Stimulated activated CD8-positive, alpha-beta memory T cell treated with anti-CD3 and anti-CD28 coated beads, Interleukin-12 subunit alpha, Interleukin-12 subunit beta, amount 100 ng/mL, for 24 hours (primary cell): ENCODE results near the gene TPSD1.
"Not testable (repeated sequence)": the region's sequence is repeated elsewhere in the genome, so short reads cannot be mapped to it uniquely, and the experiment has no call there.

Experiments used
- DNase-seq: peaks from one replicate; pipeline ENCODE4 v3.0.0-alpha.2; 2020; ENCODE audit errors: extremely low read depth

The TPSD1 gene

GRCh38 chr16:1281517-1281916 is 25.6 kb downstream of the TPSD1 start:
- DNase-seq, result no peak

DNA sequence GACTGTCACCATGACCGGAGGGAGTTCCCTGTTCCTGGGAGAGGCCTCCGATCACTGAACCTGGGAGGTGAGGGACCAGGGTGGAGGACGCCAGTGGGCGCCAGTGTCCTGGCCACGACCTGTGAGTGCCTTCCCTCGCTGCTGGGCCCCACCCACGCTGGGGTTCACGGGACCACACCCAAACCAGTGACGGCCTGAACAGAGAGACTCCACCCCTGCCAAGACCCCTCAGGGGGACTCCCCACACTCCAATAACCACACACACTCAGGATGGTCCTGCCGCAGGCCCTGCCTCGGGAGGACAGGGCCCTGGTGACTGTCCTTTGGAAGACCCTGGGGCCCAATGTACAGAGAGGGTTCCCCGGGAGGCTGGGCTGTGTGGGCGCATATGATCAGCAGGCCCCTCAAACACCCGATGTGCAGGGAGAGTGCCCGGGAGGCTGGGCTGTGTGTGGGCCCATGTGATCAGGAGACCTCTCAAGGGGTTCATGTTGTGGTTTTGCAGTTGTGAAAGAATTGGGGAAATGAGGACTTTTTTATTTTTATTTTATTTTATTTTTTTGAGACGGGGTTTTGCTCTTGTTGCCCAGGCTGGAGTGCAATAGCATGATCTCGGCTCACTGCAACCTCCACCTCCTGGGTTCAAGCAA is 26.6 kb downstream of the TPSD1 start:
- no peak for DNase-seq

DNA sequence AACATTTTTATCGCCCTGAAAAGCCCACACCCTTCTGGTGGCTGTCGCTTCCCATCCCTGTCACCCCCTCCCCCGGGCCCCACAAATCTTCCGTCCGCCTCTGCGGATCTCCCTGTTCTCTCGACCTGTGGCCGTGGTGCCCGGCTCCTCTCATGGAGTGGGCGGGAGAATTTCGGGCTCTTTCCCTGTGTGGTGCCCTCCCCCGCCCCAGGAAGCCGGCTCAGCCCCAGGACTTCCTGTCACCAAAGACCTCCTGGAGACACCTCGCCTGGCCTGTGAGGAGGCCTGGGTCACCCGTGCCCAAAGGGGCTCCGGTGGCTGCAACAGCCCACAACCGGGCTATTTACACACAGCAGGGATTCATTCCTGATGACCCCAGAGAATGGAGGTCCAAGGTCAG is 27.4 kb downstream of the TPSD1 start:
- DNase-seq, result no peak

GRCh38 chr16:1283996-1284616 is 28.2 kb downstream of the TPSD1 start:
- DNase-seq, result no peak

DNA sequence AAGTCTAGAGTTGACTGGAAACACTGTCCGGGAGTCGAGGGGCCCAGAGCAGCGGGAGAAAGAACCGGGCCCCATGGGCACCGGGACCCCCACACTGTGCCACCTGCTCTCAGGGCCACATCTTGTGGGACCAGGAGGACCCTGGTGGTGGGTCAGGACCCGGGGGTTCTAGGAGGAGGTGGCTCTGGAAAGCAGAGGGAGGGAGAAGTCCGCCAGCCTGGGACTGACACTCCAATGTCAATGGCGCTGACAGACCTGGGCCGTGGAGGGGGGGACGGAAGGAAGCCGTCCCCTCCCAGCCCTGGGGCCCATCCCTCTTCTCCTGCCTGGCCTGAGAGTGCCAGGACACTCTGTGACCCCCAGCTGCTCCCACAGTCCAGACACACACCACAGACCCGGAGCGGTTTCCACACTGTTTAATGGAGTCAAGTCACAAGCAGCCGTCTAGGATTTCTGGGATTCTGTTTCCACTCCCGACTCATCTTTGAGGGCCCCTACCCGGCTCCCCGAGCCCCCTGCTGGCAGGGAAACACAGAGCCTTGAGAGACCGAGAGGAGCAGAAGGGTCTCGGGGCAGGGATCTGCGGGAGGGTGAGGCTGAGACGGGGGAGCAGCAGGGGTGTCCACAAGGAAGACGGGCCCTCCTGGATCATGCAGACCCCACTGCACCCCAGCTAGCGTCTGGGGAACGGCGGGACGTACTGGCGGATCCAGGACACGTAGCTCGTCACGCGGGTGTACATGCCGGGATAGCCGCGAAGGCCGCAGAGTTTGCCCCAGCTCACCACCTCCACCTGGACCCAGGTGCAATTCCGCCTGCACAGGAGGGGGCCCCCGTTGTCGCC is 30.0 kb downstream of the TPSD1 start:
- no peak for DNase-seq

- DNase-seq, result no peak
Measured at GRCh38 chr16:1286513-1287094, 30.7 kb downstream of the TPSD1 start.

GRCh38 chr16:1287982-1288670 is 32.3 kb downstream of the TPSD1 start:
- DNase-seq, result no peak

DNA sequence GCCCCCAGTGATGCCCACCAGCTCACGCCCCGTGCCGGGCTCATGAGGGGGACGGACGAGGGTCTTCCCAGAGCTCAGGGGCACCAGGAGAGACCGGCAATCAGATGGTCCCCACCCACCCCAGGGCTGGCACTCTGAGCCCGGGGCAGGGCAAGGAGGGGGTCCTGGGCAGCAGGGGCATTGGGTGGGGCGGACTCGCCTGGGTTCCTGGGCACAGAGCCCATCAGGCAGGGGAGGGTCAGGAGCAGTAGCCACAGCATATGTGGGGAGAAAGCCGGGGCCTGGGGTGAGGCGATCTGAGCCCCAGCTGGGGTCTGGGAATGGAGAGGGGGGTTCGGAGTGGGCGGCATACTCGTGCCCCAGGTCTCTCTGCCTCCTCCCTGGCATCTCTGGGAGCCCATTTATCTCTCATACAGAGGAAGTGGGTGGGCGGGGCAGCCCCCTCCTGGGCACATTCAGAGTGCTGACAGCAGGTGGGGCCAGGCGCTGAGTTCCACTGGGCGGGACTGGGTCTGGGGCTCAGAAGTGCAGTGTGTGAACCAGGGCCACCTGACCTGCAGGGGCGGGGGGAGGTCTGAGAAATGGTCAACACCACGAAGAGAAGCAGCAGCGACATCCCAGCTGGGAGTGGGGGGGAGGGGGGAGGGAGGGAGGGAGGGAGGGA is 33.1 kb downstream of the TPSD1 start:
- no peak for DNase-seq

GRCh38 chr16:1289477-1289866 is 33.6 kb downstream of the TPSD1 start:
- no peak for DNase-seq

DNA sequence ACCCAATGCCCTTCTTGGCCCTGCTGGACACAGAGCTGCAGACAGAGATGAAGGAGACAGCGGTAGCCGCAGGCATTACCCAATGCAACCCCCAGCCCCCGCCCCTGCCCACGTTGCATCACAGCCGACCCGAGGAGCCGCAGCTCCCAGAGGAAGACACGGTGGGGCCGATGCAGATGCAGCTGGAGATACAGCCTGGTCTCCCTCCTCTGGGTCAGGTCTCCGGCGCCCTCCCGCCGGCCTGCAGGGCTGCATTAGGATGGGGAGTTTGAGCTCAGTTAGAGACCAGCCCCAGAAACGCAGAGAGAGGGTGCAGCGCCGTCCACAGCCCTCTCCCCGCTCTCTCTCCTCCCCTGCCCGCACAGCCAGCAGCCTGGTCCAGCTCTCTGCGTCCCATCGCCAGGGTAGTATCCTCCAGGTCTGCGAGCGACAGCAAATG is 34.2 kb downstream of the TPSD1 start:
- no peak for DNase-seq

GRCh38 chr16:1290860-1291575 is 35.1 kb downstream of the TPSD1 start:
- no peak for DNase-seq

DNA sequence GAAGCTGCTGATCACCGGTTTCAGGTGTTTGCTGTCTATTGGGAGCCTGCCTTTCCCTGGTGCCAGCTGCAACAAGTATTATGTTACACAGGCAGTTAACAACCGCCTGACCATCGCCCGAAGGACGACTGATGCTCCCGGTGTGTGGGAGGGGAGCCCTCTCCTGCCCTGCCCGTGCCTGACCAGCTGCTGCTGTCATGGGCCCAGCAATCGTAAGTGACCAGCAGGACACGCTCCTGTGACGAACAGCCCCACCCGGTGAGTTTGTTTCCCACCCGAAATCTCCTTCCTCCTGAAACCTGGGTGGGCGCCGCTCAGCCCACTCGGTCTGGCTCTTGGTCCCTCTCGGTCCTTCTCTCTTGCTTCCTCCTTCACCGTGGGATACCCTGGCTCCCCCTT is 35.7 kb downstream of the TPSD1 start:
- DNase-seq, result no peak

- not testable (repeated sequence) for DNase-seq
Measured at GRCh38 chr16:1292208-1292607, 36.3 kb downstream of the TPSD1 start.

DNA sequence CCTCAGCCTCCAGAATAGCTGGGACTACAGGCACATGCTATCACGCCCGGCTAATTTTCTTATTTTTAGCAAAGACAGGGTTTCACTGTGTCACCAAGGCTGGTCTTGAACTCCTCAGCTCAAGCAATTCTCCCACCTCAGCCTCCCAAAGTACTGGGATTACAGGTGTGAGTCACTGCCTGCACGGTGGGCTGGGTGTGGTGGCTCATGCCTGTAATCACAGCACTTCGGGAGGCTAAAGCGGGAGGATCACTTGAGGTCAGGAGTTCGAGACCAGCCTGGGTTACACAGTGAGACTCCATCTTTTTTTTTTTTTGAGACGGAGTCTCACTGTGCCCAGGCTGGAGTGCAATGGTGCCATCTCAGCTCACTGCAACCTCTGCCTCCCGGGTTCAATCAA is 36.9 kb downstream of the TPSD1 start:
- not testable (repeated sequence) for DNase-seq

- DNase-seq, result no peak
Measured at GRCh38 chr16:1293921-1294656, 38.2 kb downstream of the TPSD1 start.

DNA sequence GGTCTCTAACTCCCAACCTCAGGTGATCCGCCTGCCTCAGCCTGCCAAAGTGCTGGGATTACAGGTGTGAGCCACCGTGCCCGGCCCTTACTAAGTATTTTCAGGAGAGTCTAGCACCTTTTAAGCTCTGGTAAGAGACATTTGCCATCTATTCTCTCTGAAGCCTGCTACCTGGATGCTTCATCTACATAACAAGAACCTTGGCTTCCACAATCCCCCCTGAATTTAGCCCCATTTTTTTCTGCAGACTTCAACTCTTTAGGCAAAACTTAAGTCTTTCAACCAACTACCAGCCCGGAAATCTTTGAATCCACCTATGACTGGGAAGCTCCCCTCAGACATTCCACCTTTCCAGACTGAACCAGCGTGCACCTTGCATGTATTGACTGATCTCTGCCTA is 39.6 kb downstream of the TPSD1 start:
- no peak for DNase-seq

DNA sequence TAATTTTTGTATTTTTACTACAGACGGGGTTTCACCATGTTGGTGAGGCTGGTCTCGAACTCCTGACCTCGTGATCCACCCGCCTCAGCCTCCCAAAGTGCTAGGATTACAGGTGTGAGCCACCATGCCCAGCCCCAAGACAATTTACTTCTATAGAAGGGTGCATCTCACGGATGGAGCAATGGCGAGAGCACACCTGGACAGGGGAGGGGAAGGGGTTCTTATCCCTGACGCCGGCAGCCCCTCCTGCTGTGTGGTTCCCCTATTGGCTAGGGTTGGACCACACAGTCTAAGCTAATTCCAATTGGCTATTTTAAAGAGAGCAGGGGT is 40.8 kb downstream of the TPSD1 start:
- not testable (repeated sequence) for DNase-seq

DNA sequence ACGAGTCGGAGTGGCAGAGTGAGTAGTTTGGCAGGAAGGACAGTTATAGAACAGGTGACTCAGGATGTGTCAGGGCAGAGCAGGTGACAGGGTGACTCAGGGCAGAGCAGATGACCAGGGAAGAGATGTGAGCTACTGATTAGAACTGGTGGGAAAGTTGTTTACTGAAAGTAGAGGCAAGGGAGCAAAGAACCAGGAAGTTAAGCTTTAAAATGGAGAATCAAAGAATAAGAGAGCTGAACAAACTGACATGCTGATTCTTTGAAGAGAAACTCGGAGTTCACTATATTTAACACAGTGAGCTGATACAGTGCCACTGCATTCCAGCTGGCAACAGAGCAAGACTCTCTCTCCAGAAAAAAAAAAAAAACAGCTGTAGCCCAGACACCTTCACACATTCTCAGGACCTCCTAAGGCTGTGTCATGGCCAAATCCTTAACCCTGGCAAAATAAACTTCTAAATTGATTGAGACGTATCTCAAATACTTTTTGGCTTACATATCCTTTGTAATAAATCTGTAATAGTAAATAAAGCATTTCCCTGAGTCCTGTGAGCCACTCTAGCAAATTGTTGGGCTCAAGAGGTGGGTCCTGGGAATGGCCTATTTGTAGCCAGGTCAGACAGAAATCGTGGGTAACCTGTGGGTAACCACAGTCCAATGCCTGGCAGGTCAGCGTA is 41.3 kb downstream of the TPSD1 start:
- DNase-seq, result no peak

GRCh38 chr16:1298406-1298805 is 42.5 kb downstream of the TPSD1 start:
- no peak for DNase-seq
